Upper lobe of right lung (tissue), 1 donor: Measurements from ENCODE around the gene SFTPB. TPM values are rescaled to one million over a fixed set of nuclear protein-coding genes. Genes with fewer than 3 reads are reported as not detected.

ENCODE experiments used
- ATAC-seq: fragments of 200-7000 bp; cut with Tn5 transposase; one replicate; pipeline ENCODE4 v1.9.1; 2020; ENCODE audit warnings: mild to moderate bottlenecking, moderate library complexity
- DNase-seq: peaks from one replicate; pipeline ENCODE4 v3.0.0-alpha.2; 2020
- H3K27ac ChIP-seq: fragments of 200-600 bp; one replicate; pipeline ENCODE4 v1.8.0; 2022
- H3K27me3 ChIP-seq: fragments of 200-600 bp; one replicate; pipeline ENCODE4 v1.8.0; 2022; ENCODE audit warnings: mild to moderate bottlenecking
- H3K36me3 ChIP-seq: fragments of 200-600 bp; one replicate; pipeline ENCODE4 v1.8.0; 2022
- H3K4me1 ChIP-seq: fragments of 200-600 bp; one replicate; pipeline ENCODE4 v1.8.0; 2022
- H3K4me3 ChIP-seq: fragments of 200-600 bp; one replicate; pipeline ENCODE4 v1.8.0; 2022; ENCODE audit warnings: mild to moderate bottlenecking
- H3K9me3 ChIP-seq: fragments of 200-600 bp; one replicate; pipeline ENCODE4 v1.8.0; 2022
- intact Hi-C: fragments of 100-400 bp; cut with DNase I; formaldehyde crosslinking; loops from one replicate; pipeline ENCODE4 v1.11.0; 2022
- total RNA-seq: library from RNA; stranded (reverse); fragmentation: NEBNext Ultra II Directional; extraction: Animal tissue kit (Norgen Biotek cat#: 25700); gene quantifications from one replicate; pipeline ENCODE4 v1.2.1, GENCODE V29; 2021
- TF ChIP-seq, protein P1 (sequence below): fragments of 200-600 bp; IDR thresholded peaks from one replicate; pipeline ENCODE4 v1.8.0; 2022; ENCODE audit warnings: antibody characterized with exemption
- donor health status: DM: no; HTN: yes; CAD: no; lungs with severe emphysema.

The SFTPB gene
- total RNA-seq, 1 donor from 2014 or later: 14,872 TPM

DNA sequence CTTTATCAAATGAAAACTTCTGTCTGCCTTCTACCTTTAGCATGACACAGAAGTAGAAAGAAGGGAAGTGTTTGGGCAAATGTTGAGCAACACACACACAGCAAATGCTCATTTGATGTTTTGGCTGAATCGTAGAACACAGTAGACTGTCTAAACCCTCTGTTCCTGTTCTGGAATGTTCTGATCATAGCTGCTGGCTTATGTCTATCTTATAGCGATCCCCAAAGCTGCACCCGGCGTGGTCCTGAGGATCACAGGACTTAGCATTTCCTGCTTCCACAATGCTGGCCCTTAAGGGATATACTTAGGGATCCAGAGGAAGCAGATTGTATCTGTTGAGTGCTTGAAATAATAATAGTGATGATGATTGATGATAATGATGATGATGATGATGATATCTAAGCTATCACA, 41.4 kb upstream of the SFTPB start:
- H3K36me3 ChIP-seq: no peaks in the 10 kb centered on the region
- peaks cover 87% of the 10 kb centered on the region for H3K4me1 ChIP-seq
- H3K9me3 ChIP-seq: no peaks in the 10 kb centered on the region
- no peak for ATAC-seq
- no peaks in the 10 kb centered on the region for H3K27me3 ChIP-seq
- intact Hi-C loops: no loop called here
- H3K4me3 ChIP-seq: peak overlapping the region; percentile 11
- TF ChIP-seq, protein P1, sequence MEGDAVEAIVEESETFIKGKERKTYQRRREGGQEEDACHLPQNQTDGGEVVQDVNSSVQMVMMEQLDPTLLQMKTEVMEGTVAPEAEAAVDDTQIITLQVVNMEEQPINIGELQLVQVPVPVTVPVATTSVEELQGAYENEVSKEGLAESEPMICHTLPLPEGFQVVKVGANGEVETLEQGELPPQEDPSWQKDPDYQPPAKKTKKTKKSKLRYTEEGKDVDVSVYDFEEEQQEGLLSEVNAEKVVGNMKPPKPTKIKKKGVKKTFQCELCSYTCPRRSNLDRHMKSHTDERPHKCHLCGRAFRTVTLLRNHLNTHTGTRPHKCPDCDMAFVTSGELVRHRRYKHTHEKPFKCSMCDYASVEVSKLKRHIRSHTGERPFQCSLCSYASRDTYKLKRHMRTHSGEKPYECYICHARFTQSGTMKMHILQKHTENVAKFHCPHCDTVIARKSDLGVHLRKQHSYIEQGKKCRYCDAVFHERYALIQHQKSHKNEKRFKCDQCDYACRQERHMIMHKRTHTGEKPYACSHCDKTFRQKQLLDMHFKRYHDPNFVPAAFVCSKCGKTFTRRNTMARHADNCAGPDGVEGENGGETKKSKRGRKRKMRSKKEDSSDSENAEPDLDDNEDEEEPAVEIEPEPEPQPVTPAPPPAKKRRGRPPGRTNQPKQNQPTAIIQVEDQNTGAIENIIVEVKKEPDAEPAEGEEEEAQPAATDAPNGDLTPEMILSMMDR: no peak
- DNase-seq: no peak
- peak overlapping the region; percentile 94 for H3K27ac ChIP-seq

DNA sequence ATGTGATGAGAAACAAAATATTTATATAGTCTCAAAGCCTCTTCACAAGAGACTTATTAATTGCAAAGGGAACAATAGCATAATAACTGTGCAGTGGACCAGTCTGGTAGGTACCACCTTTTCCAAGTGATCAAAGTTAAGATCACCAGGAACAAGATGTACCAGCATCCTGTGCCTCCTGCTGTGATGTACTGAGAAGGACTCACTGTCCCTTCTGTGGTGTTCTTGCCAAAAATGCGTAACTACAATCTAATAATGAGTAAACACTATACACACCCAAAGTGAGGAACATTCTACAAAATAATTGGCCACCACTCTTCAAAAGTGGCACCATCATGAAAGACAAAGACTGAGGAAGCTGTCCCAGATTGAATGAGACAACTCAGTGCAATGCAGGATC, 40.6 kb upstream of the SFTPB start:
- intact Hi-C loops: no loop called here
- Histone ChIP-seq H3K4me1 (peaks cover 85% of the 10 kb centered on the region), H3K36me3 (no peaks in the 10 kb centered on the region), H3K9me3 (no peaks in the 10 kb centered on the region), H3K27ac (peak overlapping the region; percentile 94), H3K27me3 (no peaks in the 10 kb centered on the region), H3K4me3 (no peak overlapping the region)
- DNase-seq: no peak
- ATAC-seq: peak; percentile 0
- TF ChIP-seq, protein P1: no peak

DNA sequence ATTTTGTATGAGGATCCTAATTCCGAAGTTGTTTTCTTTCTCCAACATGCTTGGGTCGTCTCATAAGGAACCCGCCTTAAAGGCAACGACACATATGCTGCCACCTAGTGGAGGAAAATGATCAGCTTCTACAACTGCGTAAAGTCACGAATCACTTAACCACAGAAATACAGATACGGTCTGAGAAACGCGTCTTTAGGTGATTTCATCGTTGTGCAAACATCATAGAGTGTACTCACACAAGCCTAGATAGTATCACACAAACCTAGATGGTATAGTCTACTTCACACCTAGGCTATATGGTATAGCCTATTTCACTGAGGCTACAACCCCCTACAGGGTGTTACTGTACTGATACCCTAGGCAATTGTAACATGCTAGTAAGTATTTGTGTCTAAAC, 39.3 kb upstream of the SFTPB start:
- H3K4me1 ChIP-seq: peaks cover 72% of the 10 kb centered on the region
- H3K4me3 ChIP-seq: no peak overlapping the region
- DNase-seq (no peak), ATAC-seq (peak; percentile 47)
- H3K27me3 ChIP-seq: no peaks in the 10 kb centered on the region
- H3K36me3 ChIP-seq: no peaks in the 10 kb centered on the region
- TF ChIP-seq, protein P1: peak; percentile 85
- no peaks in the 10 kb centered on the region for H3K9me3 ChIP-seq
- peak overlapping the region; percentile 94 for H3K27ac ChIP-seq
- intact Hi-C loops: no loop called here

DNA sequence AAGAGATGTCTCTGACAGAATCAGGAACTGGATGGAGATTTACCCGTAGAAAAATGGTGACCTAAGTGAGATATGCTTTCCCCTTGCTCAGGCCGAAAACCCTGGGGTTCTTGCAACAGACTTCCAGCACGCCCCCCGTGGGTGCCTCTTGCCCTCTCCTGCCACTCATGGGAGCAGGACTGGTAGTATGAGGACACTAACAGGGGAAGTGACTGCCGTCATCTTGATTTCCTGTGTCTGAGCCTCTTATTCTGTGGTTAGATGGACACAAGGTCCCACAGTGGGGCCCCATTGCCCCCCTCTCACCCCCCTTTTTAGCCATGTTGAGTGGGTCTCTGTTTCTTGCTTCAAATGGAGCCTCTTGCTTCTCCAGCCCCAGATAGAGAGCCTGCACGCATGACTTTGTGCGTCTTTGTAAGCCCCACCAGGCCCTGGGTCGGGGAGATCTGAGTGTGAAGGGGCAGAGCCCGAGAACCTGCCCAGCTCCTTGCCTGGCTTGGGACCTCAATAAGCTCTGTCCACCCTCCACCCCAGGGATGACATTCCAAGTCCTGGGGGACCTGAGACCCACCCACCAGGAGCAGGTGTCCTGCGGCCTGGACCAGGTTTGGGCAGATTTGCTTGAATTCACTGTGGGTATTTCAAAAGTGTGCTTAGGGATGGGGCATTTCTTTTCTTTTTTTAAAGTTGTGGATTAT, 38.7 kb upstream of the SFTPB start:
- peaks cover 69% of the 10 kb centered on the region for H3K4me1 ChIP-seq
- H3K27ac ChIP-seq: peak overlapping the region; percentile 94
- ATAC-seq (peak; percentile 11), DNase-seq (peak; percentile 85)
- H3K27me3 ChIP-seq: no peaks in the 10 kb centered on the region
- intact Hi-C loops: no loop called here
- TF ChIP-seq, protein P1: no peak
- no peaks in the 10 kb centered on the region for H3K9me3 ChIP-seq
- H3K36me3 ChIP-seq: no peaks in the 10 kb centered on the region
- no peak overlapping the region for H3K4me3 ChIP-seq

DNA sequence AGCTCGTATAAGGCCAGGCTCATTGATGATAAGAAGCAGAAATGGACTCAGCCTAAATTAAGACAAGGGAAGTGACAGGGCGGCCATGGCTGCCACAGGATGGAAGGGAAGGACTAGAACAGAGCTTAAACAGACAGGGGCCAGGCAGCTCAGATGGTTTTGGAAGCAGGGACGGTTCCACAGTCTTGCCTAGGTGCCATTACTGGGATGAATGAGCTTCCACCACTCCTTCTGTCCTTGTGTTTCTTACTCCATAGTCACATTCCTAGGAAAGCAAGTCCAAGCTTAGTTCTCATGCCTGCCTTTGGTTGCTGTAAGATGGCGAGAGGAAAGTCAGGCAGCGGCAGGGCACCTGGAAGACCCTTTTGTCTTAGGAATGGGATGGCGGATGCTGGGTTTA, 38.1 kb upstream of the SFTPB start:
- Histone ChIP-seq H3K27me3 (no peaks in the 10 kb centered on the region), H3K36me3 (no peaks in the 10 kb centered on the region), H3K27ac (peak overlapping the region; percentile 94), H3K4me1 (peaks cover 65% of the 10 kb centered on the region), H3K4me3 (no peak overlapping the region), H3K9me3 (no peaks in the 10 kb centered on the region)
- intact Hi-C loops: no loop called here
- DNase-seq: no peak
- TF ChIP-seq, protein P1: no peak
- ATAC-seq: no peak

DNA sequence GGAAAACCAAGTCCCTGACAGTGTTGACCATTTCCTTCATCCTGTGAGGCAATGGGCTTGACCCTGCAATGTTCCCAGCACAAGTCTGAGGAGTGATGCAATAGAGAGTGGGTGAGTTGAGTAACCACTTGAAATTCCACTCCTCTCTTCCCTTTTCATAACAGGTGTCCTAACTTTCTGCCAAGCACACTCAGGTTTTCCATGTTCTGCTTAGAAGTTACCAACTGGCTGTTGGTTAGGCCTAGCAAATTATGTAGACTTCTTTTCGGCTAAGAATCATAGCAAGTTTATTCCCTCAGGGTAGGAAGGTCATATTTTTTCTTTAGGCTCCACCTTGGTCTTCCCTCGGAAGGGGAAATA, 37.7 kb upstream of the SFTPB start:
- no peak for DNase-seq
- Histone ChIP-seq H3K9me3 (no peaks in the 10 kb centered on the region), H3K4me1 (peaks cover 64% of the 10 kb centered on the region), H3K4me3 (no peak overlapping the region), H3K27ac (peak overlapping the region; percentile 94), H3K36me3 (no peaks in the 10 kb centered on the region), H3K27me3 (no peaks in the 10 kb centered on the region)
- ATAC-seq: peak; percentile 79
- intact Hi-C loops: no loop called here
- TF ChIP-seq, protein P1: no peak
